Ovary (tissue), 3 donors: ENCODE results near the gene AMMECR1L.

Experiments used
- CTCF ChIP-seq, 3 donors: fragments of 450-650 bp in 2 of 3; fragments of 200-600 bp in 1 of 3; IDR thresholded peaks; one replicate each; pipeline versions ENCODE4 v1.5.1 to v1.8.0; 2016 to 2022; ENCODE audit warnings: antibody characterized with exemption in 3 of 3, mild to moderate bottlenecking in 1 of 3
- EP300 ChIP-seq: sonication (generic); formaldehyde crosslinking; IDR thresholded peaks from one replicate; pipeline ENCODE4 v1.6.1; 2017; ENCODE audit warnings: antibody characterized with exemption
- POLR2A ChIP-seq: fragments of 450-650 bp; IDR thresholded peaks from one replicate; pipeline ENCODE4 v1.6.1; 2017; ENCODE audit warnings: antibody characterized with exemption, mild to moderate bottlenecking, moderate library complexity
- donor health status: DM: no; HTN: no; CAD: no.

GRCh38 chr2:127829845-127830246 is 55.9 kb downstream of the AMMECR1L start:
- TF ChIP-seq CTCF (IDR thresholded peaks at IDR 0.05) (no peak), POLR2A (no peak), EP300 (no peak)
